Prostate gland (tissue), 2 donors: Measurements from ENCODE around the gene RAP1GAP. TPM values are rescaled to one million over a fixed set of nuclear protein-coding genes. Genes with fewer than 3 reads are reported as not detected.

ENCODE experiments used
- DNase-seq: peaks from one replicate; pipeline ENCODE4 v3.0.0-alpha.2; 2019; ENCODE audit warnings: low spot score
- H3K27ac ChIP-seq, 2 donors: fragments of 200-600 bp; sonication (generic); 2 replicates each; pipeline ENCODE4 v1.5.1; 2017 to 2019
- H3K27me3 ChIP-seq: fragments of 200-600 bp; sonication (generic); replicated peaks from 2 replicates; pipeline ENCODE4 v1.5.1; 2019; ENCODE audit not compliant: insufficient read depth
- H3K36me3 ChIP-seq, 2 donors: fragments of 200-600 bp; sonication (generic); 1 replicate in 1 of 2; 2 replicates in 1 of 2; pipeline versions ENCODE4 v1.5.1 to v1.8.1; 2017 to 2019
- H3K4me1 ChIP-seq: fragments of 200-600 bp; sonication (generic); replicated peaks from 2 replicates; pipeline ENCODE4 v1.5.1; 2019
- H3K4me3 ChIP-seq, 2 donors: fragments of 200-600 bp; sonication (generic); 2 replicates each; pipeline ENCODE4 v1.5.1; 2017 to 2019
- H3K9me3 ChIP-seq: fragments of 200-600 bp; sonication (generic); 2 replicates; pipeline ENCODE4 v1.5.1; 2017
- CTCF ChIP-seq, 4 experiments: fragments of 200-600 bp in 2 of 4; fragments of 450-650 bp in 2 of 4; sonication (generic) in 2 of 4; IDR thresholded peaks; 1 replicate in 3 of 4; 2 replicates in 1 of 4; pipeline ENCODE4 v1.5.1; 2016 to 2019; ENCODE audit warnings: antibody characterized with exemption in 4 of 4, mild to moderate bottlenecking in 2 of 4, moderate library complexity in 2 of 4
- POLR2A ChIP-seq: fragments of 450-650 bp; IDR thresholded peaks from one replicate; pipeline ENCODE4 v1.6.1; 2016; ENCODE audit warnings: antibody characterized with exemption, mild to moderate bottlenecking
- POLR2AphosphoS5 ChIP-seq: sonication (generic); formaldehyde crosslinking; IDR thresholded peaks from one replicate; pipeline ENCODE4 v1.6.1; 2017; ENCODE audit warnings: antibody characterized with exemption
- WGBS: methylation state at CpG from one replicate; pipeline ENCODE4 v1.1.5; 2018; 5-methylcytosine and 5-hydroxymethylcytosine counted together
- intact Hi-C: fragments of 100-400 bp; cut with DNase I; formaldehyde crosslinking; loops from one replicate; pipeline ENCODE4 v1.14.2; 2022
- total RNA-seq, 2 donors: library from RNA; depleted of rRNA; stranded (reverse); fragments of >200 nt; gene quantifications; one replicate each; pipeline ENCODE4 v1.1.0, GENCODE V29; 2016

RAP1GAP gene
- total RNA-seq, 2 donors from 2014 or later: 22.9 to 36.1 TPM

GRCh38 chr1:21594501-21594900 lies 74.7 kb downstream of the RAP1GAP start:
- H3K27me3 ChIP-seq: no peaks in the 10 kb centered on the region
- DNase-seq: no peak
- intact Hi-C loops: no loop called here
- 74% methylated on average over 11 of the region's 11 CpGs for WGBS
- H3K4me3 ChIP-seq: no peak overlapping the region
- TF ChIP-seq POLR2AphosphoS5: no peak
- TF ChIP-seq CTCF (IDR thresholded peaks at IDR 0.05): no peak
- TF ChIP-seq POLR2A: no peak
- no peaks in the 10 kb centered on the region for H3K4me1 ChIP-seq
- H3K27ac ChIP-seq: no peak overlapping the region
- H3K9me3 ChIP-seq: no peaks in the 10 kb centered on the region
- H3K36me3 ChIP-seq: no peaks in the 10 kb centered on the region

DNA sequence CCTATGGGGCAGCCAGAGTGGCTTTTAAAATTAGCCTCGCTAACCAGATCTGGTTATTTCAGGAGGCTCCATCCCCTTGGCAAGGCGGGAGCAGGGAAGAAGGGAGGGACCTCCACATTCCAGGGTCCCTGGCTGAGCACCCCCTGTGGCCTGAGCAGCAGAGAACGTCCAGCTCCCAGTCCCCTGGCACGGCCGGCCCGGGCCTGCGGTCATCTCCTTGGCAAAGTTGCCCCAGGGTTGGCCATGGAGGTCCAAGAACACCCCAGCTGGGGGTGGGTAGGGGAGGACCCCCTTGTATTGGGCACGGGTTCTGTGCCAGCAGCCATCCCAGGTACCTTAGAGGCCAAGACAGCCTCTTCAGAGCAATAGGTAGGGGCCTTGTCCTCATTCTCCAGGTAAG lies 75.9 kb downstream of the RAP1GAP start:
- H3K27ac ChIP-seq: no peak overlapping the region
- WGBS: 83% methylated on average over 8 of the region's 8 CpGs
- TF ChIP-seq CTCF (IDR thresholded peaks at IDR 0.05) (no peak), POLR2A (no peak), POLR2AphosphoS5 (no peak)
- H3K4me3 ChIP-seq: no peak overlapping the region
- H3K4me1 ChIP-seq: no peaks in the 10 kb centered on the region
- intact Hi-C loops: no loop called here
- H3K27me3 ChIP-seq: no peaks in the 10 kb centered on the region
- no peak for DNase-seq
- H3K36me3 ChIP-seq: no peaks in the 10 kb centered on the region
- no peaks in the 10 kb centered on the region for H3K9me3 ChIP-seq

GRCh38 chr1:21592086-21592865 lies 76.9 kb downstream of the RAP1GAP start:
- Histone ChIP-seq H3K27me3 (no peaks in the 10 kb centered on the region), H3K36me3 (no peaks in the 10 kb centered on the region), H3K4me1 (no peaks in the 10 kb centered on the region), H3K27ac (no peak overlapping the region), H3K9me3 (no peaks in the 10 kb centered on the region), H3K4me3 (no peak overlapping the region)
- intact Hi-C loops: no loop called here
- 58% methylated on average over 12 of the region's 12 CpGs for WGBS
- no peak for TF ChIP-seq CTCF (IDR thresholded peaks at IDR 0.05)
- TF ChIP-seq POLR2AphosphoS5: no peak
- TF ChIP-seq POLR2A: no peak
- peak; percentile 49 for DNase-seq

DNA sequence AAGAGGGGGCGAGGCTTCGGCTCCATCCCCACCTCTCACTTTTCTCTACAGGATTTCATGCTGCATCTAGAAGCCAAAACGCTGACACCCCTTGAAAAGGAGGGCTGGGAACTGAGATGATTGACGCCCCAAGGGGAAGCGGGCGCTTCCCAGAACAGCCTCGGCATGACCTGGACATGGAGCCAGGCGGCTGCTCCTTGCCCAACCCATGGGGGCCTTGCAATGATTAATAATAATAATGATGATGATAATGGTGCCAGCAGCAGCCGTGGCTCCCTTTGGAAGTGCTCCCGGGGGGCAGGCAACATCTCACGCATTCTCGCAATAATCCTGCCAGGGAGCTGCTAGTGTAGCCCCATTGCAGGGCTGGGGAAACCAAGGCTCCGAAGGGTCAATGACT lies 78.2 kb downstream of the RAP1GAP start:
- DNase-seq: no peak
- no peak overlapping the region for H3K27ac ChIP-seq

More for the DNA sequence above, 78.2 kb downstream of the RAP1GAP start:
- Histone ChIP-seq H3K36me3 (no peaks in the 10 kb centered on the region), H3K27me3 (no peaks in the 10 kb centered on the region), H3K4me3 (no peak overlapping the region), H3K4me1 (no peaks in the 10 kb centered on the region), H3K9me3 (no peaks in the 10 kb centered on the region)
- WGBS: 61% methylated on average over 13 of the region's 13 CpGs
- TF ChIP-seq POLR2AphosphoS5: no peak
- no peak for TF ChIP-seq POLR2A
- TF ChIP-seq CTCF (IDR thresholded peaks at IDR 0.05): no peak
- intact Hi-C loops: no loop called here
